Measurements from ENCODE around the gene SPIRE1.

Gene SPIRE1

DNA sequence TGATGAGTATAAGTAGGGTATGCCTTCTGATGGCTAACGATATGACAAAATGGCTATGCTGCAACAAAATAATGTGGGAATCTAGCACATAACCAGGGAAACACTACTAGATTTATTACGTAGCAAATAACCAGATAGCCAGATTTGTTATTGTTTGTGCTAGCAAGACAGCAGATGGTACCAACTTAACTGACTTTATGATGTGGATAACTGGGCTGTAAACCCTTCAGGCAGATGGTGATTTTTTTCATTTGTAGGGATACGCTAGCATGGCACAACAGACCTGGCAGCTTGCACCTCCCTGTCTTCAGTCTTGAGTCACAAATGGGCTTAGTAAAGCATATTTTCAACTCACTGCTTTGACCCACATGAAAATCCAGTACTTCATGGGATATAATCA is 201.5 kb downstream of the SPIRE1 start:
- DNase-seq (ENCODE audit: low read depth), result no peak
- TF ChIP-seq CTCF (IDR thresholded peaks at IDR 0.05; ENCODE audit: insufficient read depth, low read depth, low read length, missing control alignments), result no peak
- H3K4me3 ChIP-seq (ENCODE audit: low read depth, low read length), result no peak overlapping the region

DNA sequence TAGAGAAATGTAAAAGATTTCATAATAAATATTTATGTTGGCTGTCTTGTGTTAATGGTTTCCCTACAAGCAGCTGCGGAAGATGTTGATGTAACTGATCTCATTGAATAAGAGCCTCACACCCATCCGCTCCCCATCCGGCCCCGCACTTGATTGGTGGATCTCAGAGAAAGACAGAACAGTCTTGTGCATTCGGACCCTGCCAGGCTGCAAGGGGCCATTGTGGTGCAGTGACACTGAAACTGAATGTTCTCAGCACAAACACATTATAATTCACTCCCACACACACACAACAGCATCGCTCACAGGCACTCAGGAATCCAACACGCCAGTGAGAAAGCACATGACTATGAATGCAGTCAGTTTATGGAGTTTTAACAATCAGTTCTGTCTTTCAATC is 202.4 kb downstream of the SPIRE1 start:
- no peak overlapping the region for H3K4me3 ChIP-seq (ENCODE audit: low read depth, low read length)
- no peak for DNase-seq (ENCODE audit: low read depth)
- no peak for TF ChIP-seq CTCF (IDR thresholded peaks at IDR 0.05; ENCODE audit: insufficient read depth, low read depth, low read length, missing control alignments)

DNA sequence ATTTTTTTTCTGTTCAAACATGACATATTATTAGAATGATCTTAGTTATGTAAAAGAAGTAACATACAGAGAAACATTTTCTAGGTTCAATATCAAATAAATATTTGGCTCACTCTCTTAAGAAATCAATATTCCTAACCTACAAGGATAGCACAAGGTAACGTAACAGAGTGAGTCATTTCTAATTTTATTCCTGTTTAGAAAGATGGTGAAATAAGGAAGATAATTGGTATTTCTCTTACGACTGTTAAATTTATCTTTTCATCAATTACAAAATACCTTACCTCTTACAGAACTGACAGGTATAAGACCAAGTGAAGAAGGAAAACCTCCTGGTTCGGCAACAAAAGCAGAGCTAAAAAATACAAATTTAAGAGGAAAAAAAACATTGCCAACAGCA is 205.1 kb downstream of the SPIRE1 start:
- no peak overlapping the region for H3K4me3 ChIP-seq (ENCODE audit: low read depth, low read length)
- TF ChIP-seq CTCF (IDR thresholded peaks at IDR 0.05; ENCODE audit: insufficient read depth, low read depth, low read length, missing control alignments), result no peak
- DNase-seq (ENCODE audit: low read depth), result no peak

DNA sequence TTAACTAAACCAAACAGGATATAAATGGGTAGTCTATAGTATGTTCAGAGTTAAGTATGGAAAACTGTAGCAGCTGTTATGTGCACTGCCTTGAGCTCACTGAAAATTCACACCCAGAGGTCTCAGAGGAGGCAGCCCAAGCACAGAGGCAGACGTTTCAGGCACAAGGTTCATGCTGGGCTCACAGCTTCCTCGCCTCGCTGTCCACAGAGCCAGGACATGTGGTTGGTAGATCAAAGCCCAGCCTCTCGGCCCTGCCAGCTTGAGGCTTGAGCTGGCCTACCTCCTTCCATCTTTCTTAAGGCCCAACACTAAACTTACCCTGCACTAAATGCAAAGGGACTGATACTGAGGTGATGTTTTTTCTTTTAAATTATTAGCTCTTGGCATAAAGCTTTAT is 206.5 kb downstream of the SPIRE1 start:
- H3K4me3 ChIP-seq (ENCODE audit: low read depth, low read length), result no peak overlapping the region
- no peak for TF ChIP-seq CTCF (IDR thresholded peaks at IDR 0.05; ENCODE audit: insufficient read depth, low read depth, low read length, missing control alignments)
- DNase-seq (ENCODE audit: low read depth), result no peak

DNA sequence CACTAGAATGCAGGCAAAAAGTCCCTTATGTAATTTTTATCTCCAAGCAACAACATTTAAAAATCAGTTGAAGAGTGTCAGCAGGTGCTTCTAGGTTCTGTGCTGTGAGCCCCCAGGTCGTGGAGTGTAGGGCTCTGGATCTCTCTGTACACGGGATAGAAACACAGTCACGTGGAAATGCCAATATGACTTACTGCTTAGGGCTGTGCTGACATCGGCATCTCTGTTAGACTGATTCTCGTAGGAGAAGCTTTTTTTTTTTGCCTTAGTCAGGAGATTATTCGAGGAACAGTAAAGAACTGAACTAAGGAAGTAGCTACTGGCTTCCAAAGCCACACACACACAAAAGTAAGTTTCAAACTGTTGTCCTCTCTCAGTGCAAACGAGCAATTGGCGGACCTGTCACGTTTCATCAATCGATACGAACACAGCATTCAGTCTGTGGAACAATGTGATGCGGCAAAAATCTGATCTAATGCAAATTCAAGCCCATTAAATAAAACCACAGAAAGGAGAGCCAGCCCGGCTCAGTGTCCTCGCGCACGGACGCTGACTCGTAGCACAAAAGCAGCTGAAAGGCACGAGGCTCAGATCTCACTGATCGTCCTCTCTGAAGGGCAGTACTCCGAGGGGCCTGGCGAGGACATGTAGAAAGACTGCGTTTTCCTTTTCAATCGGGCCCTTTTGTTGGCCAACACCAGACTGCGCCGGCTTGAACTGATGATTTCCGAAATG is 208.7 kb downstream of the SPIRE1 start:
- DNase-seq (ENCODE audit: low read depth), result no peak
- no peak for TF ChIP-seq CTCF (IDR thresholded peaks at IDR 0.05; ENCODE audit: insufficient read depth, low read depth, low read length, missing control alignments)
- no peak overlapping the region for H3K4me3 ChIP-seq (ENCODE audit: low read depth, low read length)

DNA sequence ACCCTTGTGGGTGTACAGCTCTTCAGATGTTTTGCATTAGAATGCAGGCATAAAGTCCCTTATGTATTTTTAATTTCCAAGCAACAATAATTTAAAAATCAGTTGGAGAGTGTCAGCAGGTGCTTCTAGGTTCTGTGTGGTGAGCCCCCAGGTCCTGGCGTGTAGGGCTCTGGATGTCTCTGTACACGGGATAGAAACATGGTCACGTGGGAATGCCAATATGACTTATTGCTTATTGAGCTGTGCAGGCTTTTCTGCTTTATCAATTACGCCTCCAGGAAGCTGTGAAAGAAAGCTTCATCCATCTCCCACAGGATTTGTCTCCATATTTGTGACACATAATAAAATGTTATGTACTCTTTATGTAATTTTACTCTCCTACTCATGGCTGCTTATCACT is 212.4 kb downstream of the SPIRE1 start:
- no peak for DNase-seq (ENCODE audit: low read depth)
- no peak for TF ChIP-seq CTCF (IDR thresholded peaks at IDR 0.05; ENCODE audit: insufficient read depth, low read depth, low read length, missing control alignments)
- no peak overlapping the region for H3K4me3 ChIP-seq (ENCODE audit: low read depth, low read length)

- DNase-seq (ENCODE audit: low read depth), result no peak
- no peak for TF ChIP-seq CTCF (IDR thresholded peaks at IDR 0.05; ENCODE audit: insufficient read depth, low read depth, low read length, missing control alignments)
- H3K4me3 ChIP-seq (ENCODE audit: low read depth, low read length), result no peak overlapping the region
Observed at GRCh38 chr18:12443551-12443950, 214.4 kb downstream of the SPIRE1 start.

All from GM12865 (cell line).